Measurements from ENCODE around the gene MAGEB6. TPM values are rescaled to one million over a fixed set of nuclear protein-coding genes. Genes with fewer than 3 reads are reported as not detected.
"Not testable (repeated sequence)": the region's sequence is repeated elsewhere in the genome, so short reads cannot be mapped to it uniquely, and the experiment has no call there.

The MAGEB6 gene
- polyA plus RNA-seq (ENCODE audit: insufficient read length): not detected

DNA sequence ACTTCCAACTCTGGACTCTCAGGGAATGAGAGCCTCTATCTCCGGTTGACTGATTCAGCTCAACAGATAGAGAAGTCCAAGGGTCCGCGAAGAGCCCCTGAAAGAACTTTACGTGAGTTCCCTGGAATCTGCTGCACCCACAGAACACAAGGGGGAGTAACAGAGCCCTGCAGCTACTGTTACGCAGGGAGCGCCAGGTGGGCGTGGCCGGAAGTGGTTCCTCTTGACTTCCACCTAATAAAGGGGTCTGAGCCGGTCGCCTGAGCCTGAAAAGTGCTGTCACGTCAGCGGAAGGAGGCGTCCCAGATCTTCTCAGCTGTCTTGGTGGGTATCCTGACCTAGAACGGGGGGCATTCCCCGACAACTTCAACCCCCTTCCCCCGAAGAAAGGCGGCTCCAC is at the start of gene MAGEB6:
Gene MAGEB6 (plus strand): TSS at position 237 of the 400 bp plus-strand sequence. CDS start 1,407 bp downstream, outside the sequence.
- DNase-seq: no peak

- no peak for DNase-seq
Measured at GRCh38 chrX:26146024-26146423, 46.2 kb upstream of the MAGEB6 start.

DNA sequence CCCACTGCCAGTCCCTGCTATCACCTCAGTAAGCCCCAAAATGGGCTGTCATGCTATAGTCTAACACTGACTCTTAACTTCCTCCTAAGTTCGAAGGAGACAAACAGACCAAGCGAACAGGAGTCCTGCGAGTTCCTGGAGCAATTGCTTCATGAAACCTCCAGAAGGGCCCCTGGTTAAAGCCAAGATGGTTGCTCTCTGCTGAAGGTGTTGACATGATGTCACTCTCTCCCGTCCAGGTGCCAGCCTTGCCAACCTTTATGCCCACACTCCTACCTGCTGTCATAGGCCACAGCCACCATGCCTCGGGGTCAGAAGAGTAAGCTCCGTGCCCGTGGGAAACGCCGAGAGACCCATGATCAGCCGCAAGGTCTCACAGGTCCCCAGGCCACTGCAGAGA is 31.9 kb upstream of the MAGEB6 start, which contains the start of gene MAGEB6B:
Gene MAGEB6B (plus strand): TSS at position 301 of the 400 bp plus-strand sequence. CDS start 0 bp downstream, at position 301.
- DNase-seq: no peak

DNA sequence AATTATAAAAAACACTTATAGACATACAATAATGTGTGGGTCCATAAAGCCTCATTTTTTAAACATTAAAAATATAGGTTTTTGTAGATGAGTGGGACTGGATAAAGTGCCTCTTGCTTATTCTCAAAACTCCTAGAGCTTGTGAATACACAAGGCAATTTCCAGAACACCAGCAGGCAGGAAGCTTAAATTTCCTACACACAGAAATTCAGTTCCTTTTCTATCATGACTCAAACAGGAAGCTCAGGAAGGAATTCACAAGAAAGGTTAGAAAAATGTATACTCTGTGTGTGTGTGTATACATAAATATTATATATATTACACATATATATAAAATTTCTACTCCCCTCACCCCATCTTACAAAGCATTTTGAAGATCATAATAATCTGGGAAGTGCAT is 11.3 kb downstream of the MAGEB6 start:
- DNase-seq: no peak

DNA sequence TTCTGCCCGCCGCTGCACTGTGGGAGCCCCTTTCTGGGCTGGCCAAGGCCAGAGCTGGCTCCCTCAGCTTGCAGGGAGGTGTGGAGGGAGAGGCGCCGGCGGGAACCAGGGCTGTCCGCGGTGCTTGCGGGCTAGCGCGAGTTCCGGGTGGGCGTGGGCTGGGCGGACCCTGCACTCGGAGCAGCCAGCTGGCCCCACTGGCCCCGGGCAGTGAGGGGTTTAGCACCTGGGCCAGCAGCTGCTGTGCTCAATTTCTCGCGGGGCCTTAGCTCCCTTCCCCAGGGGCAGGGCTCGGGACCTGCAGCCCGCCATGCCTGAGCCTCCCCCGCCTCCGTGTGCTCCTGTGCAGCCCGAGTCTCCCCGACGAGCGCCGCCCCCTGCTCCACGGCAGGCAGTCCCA is 12.5 kb downstream of the MAGEB6 start:
- not testable (repeated sequence) for DNase-seq

DNA sequence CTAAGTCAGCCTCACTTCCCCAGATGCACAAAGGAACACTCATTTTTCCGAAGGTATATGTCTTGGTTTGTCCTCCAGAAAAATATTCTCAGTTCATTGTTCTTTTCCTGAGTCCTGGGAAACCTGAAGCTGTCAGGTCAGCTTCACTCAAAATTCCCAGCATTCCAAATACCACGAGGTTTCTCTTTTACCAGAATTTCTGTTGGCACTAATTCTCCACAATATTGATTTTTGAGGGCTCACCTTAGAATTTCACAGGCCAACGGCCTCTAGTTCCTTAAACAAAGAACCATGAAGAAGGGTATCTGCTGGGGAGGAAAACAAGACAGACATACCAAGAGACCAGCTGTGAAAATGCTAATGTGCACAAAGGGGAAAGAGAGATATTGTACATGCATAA is 15.8 kb downstream of the MAGEB6 start:
- no peak for DNase-seq

GRCh38 chrX:26215869-26216268 is 23.6 kb downstream of the MAGEB6 start, which contains the start of gene MAGEB5:
Gene MAGEB5, plus strand, starts transcription at chrX:26216169. Its CDS starts 1,133 bp downstream, at chrX:26217302.
- no peak for DNase-seq

GRCh38 chrX:26219351-26219750 is 27.1 kb downstream of the MAGEB6 start:
- no peak for DNase-seq

DNA sequence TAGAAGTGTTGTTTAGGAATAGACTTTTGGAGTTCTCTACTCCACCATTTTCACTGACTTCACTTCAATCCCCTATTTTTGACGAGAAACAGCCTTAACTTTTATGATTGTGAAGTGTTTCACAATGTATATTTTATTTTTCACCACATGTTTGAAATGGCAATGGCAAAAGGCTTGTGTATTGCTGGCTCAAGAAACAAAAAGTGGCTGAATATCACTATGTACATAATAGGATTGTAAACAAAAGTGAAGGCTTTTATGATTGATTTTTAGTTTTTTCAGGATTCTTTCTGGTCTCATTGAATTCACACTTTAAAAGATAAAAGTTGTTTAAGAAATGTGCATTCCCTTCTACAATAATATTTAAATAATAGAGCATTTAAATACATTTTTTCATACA is 41.9 kb downstream of the MAGEB6 start:
- no peak for DNase-seq

Other genes with a start within 250 kb of the MAGEB6 start
- not detected for gene MAGEB18, start 54.1 kb upstream of the MAGEB6 start, polyA plus RNA-seq (ENCODE audit: insufficient read length)
- not detected for gene MAGEB6B, start 31.8 kb upstream of the MAGEB6 start, polyA plus RNA-seq (ENCODE audit: insufficient read length)
- gene MAGEB5, start 23.7 kb downstream of the MAGEB6 start, polyA plus RNA-seq (ENCODE audit: insufficient read length): not detected

All from hindlimb muscle (tissue), 1 donor.